AG04450 (cell line): ENCODE measurements around the gene FOSB. TPM values are rescaled to one million over a fixed set of nuclear protein-coding genes. Genes with fewer than 3 reads are reported as not detected.

ENCODE experiments used
- CTCF ChIA-PET: fragments of 300-600, 350-600 bp; formaldehyde crosslinking; extraction: SDS; loops from one replicate; lab custom pipeline; 2022; ENCODE audit warnings: antibody characterized with exemption, inconsistent platforms; lab: Charles Lee
- POLR2A ChIA-PET: fragments of 350-600 bp; formaldehyde crosslinking; extraction: SDS; loops from one replicate; lab custom pipeline; 2021; ENCODE audit warnings: antibody characterized with exemption, inconsistent platforms; lab: Yijun Ruan, JAX
- DNase-seq: peaks from one replicate; pipeline ENCODE4 v3.0.0-alpha.2; 2011; ENCODE audit warnings: low read depth, low spot score
- H3K27ac ChIP-seq: one replicate; pipeline ENCODE4 v1.5.1; 2012; ENCODE audit warnings: low read depth, low read length, control low read depth
- H3K27me3 ChIP-seq: one replicate; pipeline ENCODE4 v1.6.0; 2012; ENCODE audit warnings: low read length; ENCODE audit not compliant: control insufficient read depth, insufficient read depth
- H3K4me3 ChIP-seq: 2 replicates; pipeline ENCODE4 v1.5.1; 2011; ENCODE audit warnings: mild to moderate bottlenecking, low read depth, low read length, control low read depth
- H3K9me3 ChIP-seq: 2 replicates; pipeline ENCODE4 v1.5.1; 2012; ENCODE audit warnings: low read length; ENCODE audit not compliant: control insufficient read depth, insufficient read depth
- polyA plus RNA-seq: library from polyadenylated mRNA; depleted of rRNA; stranded (reverse); fragments of >200 nt; gene quantifications from 2 replicates; pipeline ENCODE4 v1.2.3, GENCODE V29; 2011
- TF ChIP-seq, protein P1 (sequence below): IDR thresholded peaks from 2 replicates; pipeline ENCODE4 v1.5.1; 2011; ENCODE audit warnings: low read depth, low read length, control low read depth, inconsistent platforms

FOSB gene
- polyA plus RNA-seq, 1 experiment, result 1.3 TPM

DNA sequence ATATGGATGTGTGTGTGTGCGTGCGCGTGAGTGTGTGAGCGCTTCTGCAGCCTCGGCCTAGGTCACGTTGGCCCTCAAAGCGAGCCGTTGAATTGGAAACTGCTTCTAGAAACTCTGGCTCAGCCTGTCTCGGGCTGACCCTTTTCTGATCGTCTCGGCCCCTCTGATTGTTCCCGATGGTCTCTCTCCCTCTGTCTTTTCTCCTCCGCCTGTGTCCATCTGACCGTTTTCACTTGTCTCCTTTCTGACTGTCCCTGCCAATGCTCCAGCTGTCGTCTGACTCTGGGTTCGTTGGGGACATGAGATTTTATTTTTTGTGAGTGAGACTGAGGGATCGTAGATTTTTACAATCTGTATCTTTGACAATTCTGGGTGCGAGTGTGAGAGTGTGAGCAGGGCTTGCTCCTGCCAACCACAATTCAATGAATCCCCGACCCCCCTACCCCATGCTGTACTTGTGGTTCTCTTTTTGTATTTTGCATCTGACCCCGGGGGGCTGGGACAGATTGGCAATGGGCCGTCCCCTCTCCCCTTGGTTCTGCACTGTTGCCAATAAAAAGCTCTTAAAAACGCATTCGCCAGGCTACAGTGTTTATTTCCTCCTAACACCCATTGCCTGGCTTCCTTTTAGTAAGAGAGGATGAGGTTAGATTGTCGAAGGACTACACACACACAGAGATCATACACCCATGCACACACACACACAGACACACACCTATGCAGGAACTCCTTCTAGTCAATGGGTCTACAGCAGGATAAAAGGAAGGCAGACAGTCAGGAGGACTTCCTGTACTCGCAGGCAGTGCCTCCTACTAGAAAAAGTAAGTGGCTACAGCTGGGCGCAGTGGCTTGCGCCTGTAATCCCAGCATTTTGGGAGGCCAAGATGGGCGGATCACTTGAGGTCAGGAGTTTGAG is 7.1 kb downstream of the FOSB start:
- H3K27me3 ChIP-seq, result no peaks in the 10 kb centered on the region
- POLR2A ChIA-PET, result no interaction called here
- DNase-seq, result no peak
- TF ChIP-seq, protein P1, sequence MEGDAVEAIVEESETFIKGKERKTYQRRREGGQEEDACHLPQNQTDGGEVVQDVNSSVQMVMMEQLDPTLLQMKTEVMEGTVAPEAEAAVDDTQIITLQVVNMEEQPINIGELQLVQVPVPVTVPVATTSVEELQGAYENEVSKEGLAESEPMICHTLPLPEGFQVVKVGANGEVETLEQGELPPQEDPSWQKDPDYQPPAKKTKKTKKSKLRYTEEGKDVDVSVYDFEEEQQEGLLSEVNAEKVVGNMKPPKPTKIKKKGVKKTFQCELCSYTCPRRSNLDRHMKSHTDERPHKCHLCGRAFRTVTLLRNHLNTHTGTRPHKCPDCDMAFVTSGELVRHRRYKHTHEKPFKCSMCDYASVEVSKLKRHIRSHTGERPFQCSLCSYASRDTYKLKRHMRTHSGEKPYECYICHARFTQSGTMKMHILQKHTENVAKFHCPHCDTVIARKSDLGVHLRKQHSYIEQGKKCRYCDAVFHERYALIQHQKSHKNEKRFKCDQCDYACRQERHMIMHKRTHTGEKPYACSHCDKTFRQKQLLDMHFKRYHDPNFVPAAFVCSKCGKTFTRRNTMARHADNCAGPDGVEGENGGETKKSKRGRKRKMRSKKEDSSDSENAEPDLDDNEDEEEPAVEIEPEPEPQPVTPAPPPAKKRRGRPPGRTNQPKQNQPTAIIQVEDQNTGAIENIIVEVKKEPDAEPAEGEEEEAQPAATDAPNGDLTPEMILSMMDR, result no peak
- H3K27ac ChIP-seq, result peak overlapping the region; percentile 31
- H3K4me3 ChIP-seq, result no peak overlapping the region
- CTCF ChIA-PET, result interaction anchor here (0.6 to 8.4 kb wide), 3 partner anchors 35 to 219 kb away, joined by 3 to 224 read pairs (median 3); no protein-coding TSS in a partner anchor
- no peaks in the 10 kb centered on the region for H3K9me3 ChIP-seq

DNA sequence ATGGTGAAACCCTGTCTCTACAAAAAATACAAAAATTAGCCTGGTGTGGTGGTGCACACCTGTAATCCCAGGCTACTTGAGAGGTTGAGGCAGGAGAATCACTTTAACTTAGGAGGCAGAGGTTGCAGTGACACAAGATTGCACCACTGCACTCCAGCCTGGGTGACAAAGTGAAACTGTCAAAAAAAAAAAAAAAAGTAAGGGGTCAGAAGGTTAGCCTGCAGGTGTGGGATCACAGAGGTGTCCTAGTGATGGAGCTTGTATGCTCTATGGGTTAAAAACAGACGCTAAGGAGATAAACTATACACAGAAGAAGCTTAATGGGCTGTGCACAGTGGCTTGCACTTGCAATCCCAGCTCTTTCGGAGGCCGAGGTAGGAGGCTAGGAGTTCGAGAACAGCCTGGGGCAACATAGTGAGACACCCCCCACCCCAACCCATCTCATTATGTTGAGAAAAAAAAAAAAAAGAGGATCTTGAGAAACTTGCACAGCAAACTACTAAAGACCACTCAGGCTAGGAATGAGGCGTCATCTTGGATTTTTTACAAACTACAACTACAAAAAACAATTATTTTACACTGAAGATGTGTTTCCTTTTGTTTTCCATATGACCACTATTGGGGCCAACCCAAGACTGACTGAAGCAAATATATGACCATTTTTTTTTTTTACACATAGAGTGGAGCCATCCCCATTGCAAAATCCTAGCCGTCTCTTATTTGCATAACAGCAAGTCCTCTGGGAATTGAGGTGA is 7.9 kb downstream of the FOSB start:
- ChIA-PET POLR2A (no interaction called here), CTCF (interaction anchor here (1.0 to 8.4 kb wide), 2 partner anchors 36 to 218 kb away, joined by 3 to 224 read pairs; no protein-coding TSS in a partner anchor)
- no peak for DNase-seq
- Histone ChIP-seq H3K4me3 (no peak overlapping the region), H3K27me3 (no peaks in the 10 kb centered on the region), H3K27ac (no peak overlapping the region), H3K9me3 (no peaks in the 10 kb centered on the region)
- TF ChIP-seq, protein P1, result no peak

DNA sequence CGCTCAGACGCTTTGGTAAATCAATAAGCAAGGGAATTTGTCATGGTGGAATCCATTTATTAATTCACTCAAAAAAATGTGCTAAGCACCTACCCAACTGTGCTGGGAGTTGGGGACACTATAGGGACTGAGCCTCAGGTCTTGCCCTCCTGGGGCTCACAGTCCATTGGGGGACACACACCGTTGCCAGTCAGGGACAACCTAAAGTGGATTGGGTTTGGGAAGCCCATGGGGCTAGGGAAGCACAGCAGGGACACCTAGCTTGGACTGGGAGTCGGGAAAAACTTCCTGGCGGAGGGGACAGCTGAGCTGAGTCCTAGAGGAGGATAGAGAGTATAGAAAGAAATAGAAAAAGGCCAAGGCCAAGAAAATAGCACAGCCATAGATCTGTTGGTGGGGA is 8.5 kb downstream of the FOSB start:
- POLR2A ChIA-PET, result interaction anchor here (0.6 kb wide), 1 partner anchor 15 kb away, joined by 4 read pairs; no protein-coding TSS in a partner anchor

DNA sequence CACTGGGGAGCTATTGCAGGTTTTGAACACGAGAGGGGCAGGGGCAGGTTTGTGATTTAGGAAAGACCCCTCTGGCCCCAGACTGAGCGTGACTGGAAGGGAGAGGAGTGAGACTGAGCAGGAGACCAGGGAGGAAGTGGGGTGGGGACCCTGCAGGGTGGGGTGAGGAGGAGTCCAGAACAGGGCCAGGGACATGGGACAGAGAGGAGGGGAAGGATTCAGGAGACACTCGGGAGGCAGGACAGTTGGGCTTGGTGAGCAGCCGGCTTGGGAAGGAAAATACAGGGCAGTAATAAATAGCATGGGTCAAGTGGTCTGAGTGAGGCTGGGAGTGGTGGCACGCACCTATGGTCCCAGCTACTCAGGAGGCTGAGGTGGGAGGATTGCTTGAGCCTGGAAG is 9.4 kb downstream of the FOSB start:
- Histone ChIP-seq H3K9me3 (no peaks in the 10 kb centered on the region), H3K27me3 (no peaks in the 10 kb centered on the region), H3K4me3 (no peak overlapping the region), H3K27ac (no peak overlapping the region)
- CTCF ChIA-PET, result interaction anchor here (1.0 to 8.4 kb wide), 2 partner anchors 8 to 37 kb away, joined by 6 to 224 read pairs; no protein-coding TSS in a partner anchor
- no peak for DNase-seq
- TF ChIP-seq, protein P1, result no peak
- POLR2A ChIA-PET, result interaction anchor here (0.7 to 1.9 kb wide), 3 partner anchors 8 to 29 kb away, joined by 4 to 15 read pairs (median 6); partner anchors contain the start of gene FOSB

More for the DNA sequence above, 8.5 kb downstream of the FOSB start:
- CTCF ChIA-PET, result interaction anchor here (8.4 kb wide), 1 partner anchor 36 kb away, joined by 224 read pairs; no protein-coding TSS in a partner anchor
- no peak overlapping the region for H3K4me3 ChIP-seq
- TF ChIP-seq, protein P1, result no peak
- no peak overlapping the region for H3K27ac ChIP-seq
- H3K9me3 ChIP-seq, result no peaks in the 10 kb centered on the region
- no peaks in the 10 kb centered on the region for H3K27me3 ChIP-seq
- no peak for DNase-seq
